T-helper 1 cell treated with Interleukin-12 subunit alpha and Interleukin-12 subunit beta and Interleukin-4 antibody, amounts not matched to agents 30 ng/mL and 1 ng/mL, for 36 hours (primary cell): ENCODE measurements around the gene DCBLD2. TPM values are rescaled to one million over a fixed set of nuclear protein-coding genes. Genes with fewer than 3 reads are reported as not detected.
"Not testable (repeated sequence)": the region's sequence is repeated elsewhere in the genome, so short reads cannot be mapped to it uniquely, and the experiment has no call there.

Experiments
- intact Hi-C: fragments of 100-400 bp; cut with micrococcal nuclease; formaldehyde crosslinking; loops from one replicate; pipeline ENCODE4 v1.15.1; 2024
- total RNA-seq: library from RNA; stranded (reverse); gene quantifications from 2 replicates; pipeline ENCODE4 v1.2.3, GENCODE V29; 2022

Gene DCBLD2
- total RNA-seq, 1 donor from 2014 or later: 0.93 TPM

GRCh38 chr3:98894791-98895576 is 6.5 kb downstream of the DCBLD2 start:
- intact Hi-C loops: no loop called here

GRCh38 chr3:98893740-98894139 is 7.8 kb downstream of the DCBLD2 start:
- intact Hi-C loops: no loop called here

- intact Hi-C loops: no loop called here
Observed at GRCh38 chr3:98892263-98892662, 9.2 kb downstream of the DCBLD2 start.

- intact Hi-C loops: no loop called here
Observed at GRCh38 chr3:98890965-98891910, 10.3 kb downstream of the DCBLD2 start.

- intact Hi-C loops: no loop called here
Observed at GRCh38 chr3:98890181-98890835, 11.2 kb downstream of the DCBLD2 start.

GRCh38 chr3:98887684-98888083 is 13.8 kb downstream of the DCBLD2 start:
- intact Hi-C loops: no loop called here

GRCh38 chr3:98886525-98886924 is 15.0 kb downstream of the DCBLD2 start:
- intact Hi-C loops: no loop called here

GRCh38 chr3:98885851-98886250 is 15.6 kb downstream of the DCBLD2 start:
- intact Hi-C loops: no loop called here

GRCh38 chr3:98884675-98885371 is 16.7 kb downstream of the DCBLD2 start:
- intact Hi-C loops: no loop called here

- intact Hi-C loops: not testable (repeated sequence)
Observed at GRCh38 chr3:98882614-98883333, 18.7 kb downstream of the DCBLD2 start.

GRCh38 chr3:98877132-98877531 is 24.4 kb downstream of the DCBLD2 start:
- intact Hi-C loops: no loop called here

- intact Hi-C loops: no loop called here
Observed at GRCh38 chr3:98875535-98875934, 26.0 kb downstream of the DCBLD2 start.

GRCh38 chr3:98874602-98875249 is 26.8 kb downstream of the DCBLD2 start:
- intact Hi-C loops: no loop called here

- intact Hi-C loops: no loop called here
Observed at GRCh38 chr3:98869391-98869790, 32.1 kb downstream of the DCBLD2 start.

GRCh38 chr3:98857971-98858370 is 43.5 kb downstream of the DCBLD2 start:
- intact Hi-C loops: not testable (repeated sequence)

GRCh38 chr3:98857258-98857657 is 44.2 kb downstream of the DCBLD2 start:
- intact Hi-C loops: not testable (repeated sequence)

GRCh38 chr3:98856724-98857123 is 44.8 kb downstream of the DCBLD2 start:
- intact Hi-C loops: no loop called here

GRCh38 chr3:98855806-98856400 is 45.6 kb downstream of the DCBLD2 start:
- intact Hi-C loops: no loop called here

- intact Hi-C loops: no loop called here
Observed at GRCh38 chr3:98848108-98848507, 53.4 kb downstream of the DCBLD2 start.

GRCh38 chr3:98846101-98846500 is 55.4 kb downstream of the DCBLD2 start:
- intact Hi-C loops: no loop called here
